ENCODE data around the gene APC2. TPM values are rescaled to one million over a fixed set of nuclear protein-coding genes. Genes with fewer than 3 reads are reported as not detected.
A peak's percentile ranks its signal among the peaks of the same experiment; 100 is the strongest.

The APC2 gene
- total and polyA plus RNA-seq, 4 donors, result under 0.01 to 0.06 (median 0.03) TPM

DNA sequence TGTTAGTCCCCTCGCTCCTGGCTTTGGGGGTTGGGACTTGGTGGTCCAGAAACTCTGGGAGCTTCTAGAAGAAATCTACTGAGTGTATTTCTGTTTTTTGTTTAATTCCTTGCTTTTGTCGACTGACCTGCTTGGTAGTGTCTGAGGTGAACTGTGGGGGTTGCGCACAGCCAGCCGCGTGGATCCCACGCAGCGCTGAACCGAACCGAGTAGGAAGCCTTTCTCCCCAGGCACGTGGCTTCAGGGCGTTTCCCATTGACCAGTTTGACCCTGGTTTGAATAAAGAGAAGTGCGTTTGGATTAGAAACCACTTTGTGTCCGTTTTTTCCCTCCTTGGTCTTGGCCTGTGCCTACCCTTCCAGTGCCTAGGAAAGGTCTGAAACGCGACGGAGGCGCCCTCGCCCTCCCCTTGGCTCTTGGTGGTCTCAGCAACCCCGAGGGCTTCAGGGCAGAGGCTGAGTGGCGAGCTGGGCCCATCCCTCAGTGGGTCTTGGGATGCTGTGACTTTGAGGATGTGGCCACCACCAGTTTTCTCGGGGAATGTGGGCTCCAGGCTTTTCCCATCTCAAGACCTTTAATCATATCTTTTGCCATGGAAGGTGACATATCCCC, 14.4 kb upstream of the APC2 start (continued):
- TF ChIP-seq, protein P1, sequence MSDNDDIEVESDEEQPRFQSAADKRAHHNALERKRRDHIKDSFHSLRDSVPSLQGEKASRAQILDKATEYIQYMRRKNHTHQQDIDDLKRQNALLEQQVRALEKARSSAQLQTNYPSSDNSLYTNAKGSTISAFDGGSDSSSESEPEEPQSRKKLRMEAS (IDR thresholded peaks at IDR 0.05), result no peak
- no peak for TF ChIP-seq NR2F2 (IDR thresholded peaks at IDR 0.05)
- TF ChIP-seq SP1 (IDR thresholded peaks at IDR 0.05), result no peak
- TF ChIP-seq, protein P2, sequence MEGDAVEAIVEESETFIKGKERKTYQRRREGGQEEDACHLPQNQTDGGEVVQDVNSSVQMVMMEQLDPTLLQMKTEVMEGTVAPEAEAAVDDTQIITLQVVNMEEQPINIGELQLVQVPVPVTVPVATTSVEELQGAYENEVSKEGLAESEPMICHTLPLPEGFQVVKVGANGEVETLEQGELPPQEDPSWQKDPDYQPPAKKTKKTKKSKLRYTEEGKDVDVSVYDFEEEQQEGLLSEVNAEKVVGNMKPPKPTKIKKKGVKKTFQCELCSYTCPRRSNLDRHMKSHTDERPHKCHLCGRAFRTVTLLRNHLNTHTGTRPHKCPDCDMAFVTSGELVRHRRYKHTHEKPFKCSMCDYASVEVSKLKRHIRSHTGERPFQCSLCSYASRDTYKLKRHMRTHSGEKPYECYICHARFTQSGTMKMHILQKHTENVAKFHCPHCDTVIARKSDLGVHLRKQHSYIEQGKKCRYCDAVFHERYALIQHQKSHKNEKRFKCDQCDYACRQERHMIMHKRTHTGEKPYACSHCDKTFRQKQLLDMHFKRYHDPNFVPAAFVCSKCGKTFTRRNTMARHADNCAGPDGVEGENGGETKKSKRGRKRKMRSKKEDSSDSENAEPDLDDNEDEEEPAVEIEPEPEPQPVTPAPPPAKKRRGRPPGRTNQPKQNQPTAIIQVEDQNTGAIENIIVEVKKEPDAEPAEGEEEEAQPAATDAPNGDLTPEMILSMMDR (IDR thresholded peaks at IDR 0.05; ENCODE audit: low read depth, low read length, missing input control), result no peak
- no peak for TF ChIP-seq YY1 (IDR thresholded peaks at IDR 0.05)
- TF ChIP-seq, protein P3, sequence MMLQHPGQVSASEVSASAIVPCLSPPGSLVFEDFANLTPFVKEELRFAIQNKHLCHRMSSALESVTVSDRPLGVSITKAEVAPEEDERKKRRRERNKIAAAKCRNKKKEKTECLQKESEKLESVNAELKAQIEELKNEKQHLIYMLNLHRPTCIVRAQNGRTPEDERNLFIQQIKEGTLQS (IDR thresholded peaks at IDR 0.05), result no peak
- TF ChIP-seq FOXA2 (IDR thresholded peaks at IDR 0.05), result no peak

DNA sequence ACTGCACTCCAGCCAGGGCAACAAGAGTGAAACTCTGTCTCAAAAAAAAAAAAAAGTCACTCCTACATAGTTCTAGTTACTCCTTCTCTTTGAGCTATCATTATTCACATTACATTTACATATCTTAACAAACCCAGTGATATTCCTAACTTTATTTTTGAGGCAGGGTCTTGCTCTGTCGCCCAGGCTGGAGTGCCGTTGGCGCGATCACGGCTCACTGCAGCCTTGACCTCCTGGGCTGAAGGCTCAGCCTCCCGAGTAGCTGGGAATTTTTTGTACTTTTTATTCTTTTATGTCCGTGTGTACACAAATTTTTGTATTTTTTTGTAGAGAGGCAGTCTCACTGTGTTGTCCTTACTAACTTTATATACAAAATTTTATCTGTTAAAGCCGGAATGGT, 12.3 kb upstream of the APC2 start:
- Histone ChIP-seq H3K4me1 (ENCODE audit: control insufficient read depth in 4 of 4, insufficient read depth in 4 of 4, low read length in 3 of 4) (peaks cover 7 to 20% (median 13%) of the 10 kb centered on the region in 4 donors), H3K4me3 (ENCODE audit: low read depth in 1 of 3, low read length in 3 of 3) (no peak overlapping the region), H3K9me3 (ENCODE audit: control insufficient read depth in 4 of 4, low read length in 3 of 4) (no peaks in the 10 kb centered on the region), H3K36me3 (ENCODE audit: control insufficient read depth in 4 of 4, insufficient read depth in 3 of 4, low read depth in 1 of 4, low read length in 3 of 4) (peaks cover 11 to 48% (median 24%) of the 10 kb centered on the region in 4 donors), H3K9ac (ENCODE audit: low read depth in 1 of 2, low read length in 2 of 2) (peak overlapping the region in 1 of 2 donors; percentile 47), H3K27ac (ENCODE audit: low read depth in 1 of 2, low read length in 2 of 2) (peak overlapping the region; percentile 36 to 55), H3K27me3 (ENCODE audit: control insufficient read depth in 4 of 4, insufficient read depth in 4 of 4, low read length in 3 of 4) (no peaks in the 10 kb centered on the region)
- no peak for TF ChIP-seq JUND (IDR thresholded peaks at IDR 0.05)
- TF ChIP-seq FOXA1 (IDR thresholded peaks at IDR 0.05), result no peak
- TF ChIP-seq GABPA (IDR thresholded peaks at IDR 0.05 in 1 of 2, conservative IDR thresholded peaks at IDR 0.05 in 1 of 2), result no peak
- TF ChIP-seq, protein P2 (IDR thresholded peaks at IDR 0.05; ENCODE audit: low read depth, low read length, missing input control), result no peak
- TF ChIP-seq HNF4A (conservative IDR thresholded peaks at IDR 0.05), result no peak
- no peak for TF ChIP-seq HNF4G (IDR thresholded peaks at IDR 0.05)
- TF ChIP-seq NR2F2 (IDR thresholded peaks at IDR 0.05), result no peak
- TF ChIP-seq, protein P4, sequence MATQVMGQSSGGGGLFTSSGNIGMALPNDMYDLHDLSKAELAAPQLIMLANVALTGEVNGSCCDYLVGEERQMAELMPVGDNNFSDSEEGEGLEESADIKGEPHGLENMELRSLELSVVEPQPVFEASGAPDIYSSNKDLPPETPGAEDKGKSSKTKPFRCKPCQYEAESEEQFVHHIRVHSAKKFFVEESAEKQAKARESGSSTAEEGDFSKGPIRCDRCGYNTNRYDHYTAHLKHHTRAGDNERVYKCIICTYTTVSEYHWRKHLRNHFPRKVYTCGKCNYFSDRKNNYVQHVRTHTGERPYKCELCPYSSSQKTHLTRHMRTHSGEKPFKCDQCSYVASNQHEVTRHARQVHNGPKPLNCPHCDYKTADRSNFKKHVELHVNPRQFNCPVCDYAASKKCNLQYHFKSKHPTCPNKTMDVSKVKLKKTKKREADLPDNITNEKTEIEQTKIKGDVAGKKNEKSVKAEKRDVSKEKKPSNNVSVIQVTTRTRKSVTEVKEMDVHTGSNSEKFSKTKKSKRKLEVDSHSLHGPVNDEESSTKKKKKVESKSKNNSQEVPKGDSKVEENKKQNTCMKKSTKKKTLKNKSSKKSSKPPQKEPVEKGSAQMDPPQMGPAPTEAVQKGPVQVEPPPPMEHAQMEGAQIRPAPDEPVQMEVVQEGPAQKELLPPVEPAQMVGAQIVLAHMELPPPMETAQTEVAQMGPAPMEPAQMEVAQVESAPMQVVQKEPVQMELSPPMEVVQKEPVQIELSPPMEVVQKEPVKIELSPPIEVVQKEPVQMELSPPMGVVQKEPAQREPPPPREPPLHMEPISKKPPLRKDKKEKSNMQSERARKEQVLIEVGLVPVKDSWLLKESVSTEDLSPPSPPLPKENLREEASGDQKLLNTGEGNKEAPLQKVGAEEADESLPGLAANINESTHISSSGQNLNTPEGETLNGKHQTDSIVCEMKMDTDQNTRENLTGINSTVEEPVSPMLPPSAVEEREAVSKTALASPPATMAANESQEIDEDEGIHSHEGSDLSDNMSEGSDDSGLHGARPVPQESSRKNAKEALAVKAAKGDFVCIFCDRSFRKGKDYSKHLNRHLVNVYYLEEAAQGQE (IDR thresholded peaks at IDR 0.05), result no peak
- TF ChIP-seq, protein P1 (IDR thresholded peaks at IDR 0.05), result no peak
- WGBS, result 29% methylated on average over 8 of the region's 8 CpGs
- DNase-seq (ENCODE audit: low spot score), result no peak
